Fibroblast of upper back skin (primary cell): ENCODE results near the gene UBE2V1.
"Not testable (repeated sequence)": the region's sequence is repeated elsewhere in the genome, so short reads cannot be mapped to it uniquely, and the experiment has no call there.

ENCODE experiments used
- DNase-seq: peaks from one replicate; pipeline ENCODE4 v3.0.0-alpha.2; 2013

The UBE2V1 gene

GRCh38 chr20:50136822-50137599, 24.1 kb upstream of the UBE2V1 start:
- DNase-seq, result no peak

DNA sequence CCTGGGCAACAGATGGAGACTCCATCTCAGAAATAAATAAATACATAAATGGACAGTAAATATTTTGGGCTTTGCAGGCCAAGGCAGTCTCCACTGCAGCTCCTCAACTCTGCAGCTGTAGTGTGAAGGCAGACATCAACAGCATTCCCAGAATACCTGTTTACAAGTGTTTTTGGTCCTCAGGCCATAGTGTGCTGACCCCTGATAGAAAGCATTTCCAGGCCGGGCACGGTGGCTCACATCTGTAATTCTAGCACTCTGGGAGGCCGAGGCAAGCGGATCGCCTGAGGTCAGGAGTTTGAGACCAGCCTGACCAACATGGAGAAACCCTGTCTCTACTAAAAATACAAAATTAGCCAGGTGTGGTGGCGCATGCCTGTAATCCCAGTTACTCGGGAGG, 22.2 kb upstream of the UBE2V1 start:
- DNase-seq, result not testable (repeated sequence)

GRCh38 chr20:50133474-50134217, 20.7 kb upstream of the UBE2V1 start:
- no peak for DNase-seq

GRCh38 chr20:50133041-50133440, 20.1 kb upstream of the UBE2V1 start:
- DNase-seq, result no peak

GRCh38 chr20:50130995-50131394, 18.0 kb upstream of the UBE2V1 start:
- DNase-seq, result no peak

DNA sequence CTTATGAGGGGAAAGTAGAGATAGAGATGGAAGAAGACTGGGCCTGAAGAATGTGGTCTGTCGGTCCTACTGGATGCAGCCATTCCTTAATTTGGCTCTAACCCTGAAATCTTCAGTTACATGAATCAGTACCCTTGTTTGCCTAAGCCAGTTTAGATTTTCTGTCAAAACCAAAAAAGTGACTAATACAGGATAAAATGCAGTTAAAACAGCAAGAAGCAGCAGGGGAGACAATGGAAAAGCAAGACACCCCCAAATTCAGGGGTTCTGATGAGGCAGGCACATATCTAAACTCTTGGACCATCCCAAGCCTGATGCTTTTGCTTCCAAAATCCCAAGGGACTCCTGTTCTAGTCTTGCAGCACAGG, 17.4 kb upstream of the UBE2V1 start:
- no peak for DNase-seq

DNA sequence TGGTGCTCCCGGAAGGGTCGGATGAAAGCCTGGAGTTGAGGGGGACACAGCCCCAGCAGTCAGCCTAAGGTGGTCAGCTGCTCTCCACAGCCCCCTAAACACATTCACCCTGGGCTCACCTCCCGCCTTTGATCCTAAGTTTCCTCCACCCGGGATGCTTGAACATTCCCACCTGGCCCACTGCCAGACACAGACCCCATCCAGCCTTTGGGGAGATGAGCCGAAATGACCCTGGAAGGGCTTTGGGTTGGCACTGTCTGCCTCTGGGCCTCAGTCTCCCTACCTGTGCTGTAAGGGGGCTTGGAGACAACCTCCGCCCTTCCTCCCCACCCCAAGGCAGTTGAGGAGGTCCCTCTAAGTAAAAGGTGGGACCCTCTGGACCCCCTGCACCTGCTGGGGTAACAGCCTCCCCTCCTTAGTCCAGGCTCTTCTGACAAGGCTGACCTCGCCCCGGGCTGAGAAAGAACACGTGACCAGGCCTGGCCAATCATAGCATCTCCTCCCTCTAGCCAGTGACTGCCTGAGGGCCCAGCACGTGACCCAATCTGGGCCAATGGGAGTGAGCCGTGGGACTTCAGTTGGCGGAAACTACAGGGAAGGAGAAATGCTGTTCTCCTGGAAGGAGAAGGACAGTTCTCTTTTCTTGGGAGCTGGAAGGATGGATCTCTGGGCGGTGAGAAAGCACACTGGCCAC, 16.9 kb upstream of the UBE2V1 start:
- DNase-seq, result no peak

GRCh38 chr20:50128520-50128905, 15.6 kb upstream of the UBE2V1 start:
- no peak for DNase-seq

- DNase-seq, result no peak
Observed at GRCh38 chr20:50127587-50128519, 14.9 kb upstream of the UBE2V1 start.

GRCh38 chr20:50126662-50127061, 13.7 kb upstream of the UBE2V1 start:
- DNase-seq, result no peak

- no peak for DNase-seq
Observed at GRCh38 chr20:50125279-50125678, 12.3 kb upstream of the UBE2V1 start.

- no peak for DNase-seq
Observed at GRCh38 chr20:50124496-50124895, 11.5 kb upstream of the UBE2V1 start.

- DNase-seq, result no peak
Observed at GRCh38 chr20:50123418-50123817, 10.5 kb upstream of the UBE2V1 start.

- no peak for DNase-seq
Observed at GRCh38 chr20:50122763-50123162, 9.8 kb upstream of the UBE2V1 start.

DNA sequence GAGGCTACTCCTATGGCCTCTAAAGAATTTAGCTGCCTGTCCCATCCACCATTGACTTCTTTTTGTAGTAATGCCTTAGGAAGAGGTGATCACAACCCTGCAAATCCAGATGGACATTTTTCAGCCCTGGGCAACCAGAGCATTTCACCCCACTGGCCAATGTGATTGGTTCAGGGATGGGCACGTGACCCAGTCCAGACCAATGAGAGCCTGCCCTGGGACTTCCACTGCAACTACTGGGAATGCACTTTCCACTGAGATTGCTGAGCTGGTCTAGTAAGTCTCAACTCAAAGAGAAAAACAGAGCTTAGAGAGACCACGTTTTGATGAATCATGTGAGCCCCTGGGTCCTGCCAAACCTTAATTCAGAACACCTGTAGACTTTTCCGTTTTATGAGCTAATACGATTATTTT, 8.9 kb upstream of the UBE2V1 start:
- peak; percentile 76 for DNase-seq

DNA sequence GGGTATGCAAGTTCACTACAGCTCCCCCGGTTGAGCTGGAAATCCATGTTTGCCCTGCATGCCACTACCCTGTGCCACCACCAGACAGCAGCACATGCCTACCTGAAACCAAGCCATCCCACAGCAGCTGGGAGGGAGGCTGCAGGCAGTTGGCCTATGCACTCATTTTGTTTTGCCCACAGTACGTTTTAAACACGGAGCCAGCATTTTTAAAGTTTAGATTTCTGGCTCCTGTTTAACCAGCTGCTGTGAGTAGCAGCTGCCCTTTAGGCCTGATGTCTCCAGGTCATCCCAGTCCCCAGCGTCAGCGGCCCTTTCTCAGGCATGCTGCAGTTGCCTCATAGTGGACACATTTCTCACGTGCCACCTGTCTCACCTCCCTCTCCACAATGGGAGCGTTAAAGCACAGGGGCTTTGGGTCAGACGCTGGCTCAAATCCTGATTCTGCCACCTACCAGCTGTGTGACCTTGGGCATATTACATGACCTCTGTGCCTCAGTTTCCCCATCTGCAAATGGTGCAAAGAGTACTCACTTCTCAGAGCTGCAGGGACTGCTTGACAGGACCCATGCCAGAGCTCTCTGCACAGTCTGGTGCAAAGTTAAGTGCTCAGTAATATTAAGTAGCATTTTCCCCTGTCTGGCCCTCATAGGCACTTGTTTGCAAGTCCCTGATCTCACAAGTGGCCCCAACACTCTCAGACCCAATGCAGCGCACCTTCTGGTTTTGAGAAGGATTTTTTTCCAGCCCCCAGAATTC, 8.2 kb upstream of the UBE2V1 start:
- DNase-seq, result peak; percentile 52

DNA sequence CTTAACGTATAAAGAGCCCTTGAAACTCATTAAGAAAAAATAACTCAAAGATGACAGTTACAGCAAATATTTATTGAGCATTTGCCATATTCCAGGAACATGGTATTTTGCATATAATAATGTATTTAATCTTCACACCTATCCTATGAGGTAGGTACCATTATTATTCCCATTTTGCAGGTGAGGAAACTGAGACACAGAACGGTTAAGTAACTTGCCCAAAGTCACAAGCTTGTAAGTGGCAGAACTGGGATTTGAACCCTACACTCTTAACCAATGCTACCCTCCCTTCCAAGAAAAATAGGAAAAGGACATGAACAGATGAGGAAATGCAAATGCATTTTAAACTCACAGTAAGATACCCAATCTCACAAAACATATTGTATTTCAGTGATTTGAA, 5.3 kb upstream of the UBE2V1 start:
- DNase-seq, result no peak

GRCh38 chr20:50116368-50116999, 3.5 kb upstream of the UBE2V1 start:
- no peak for DNase-seq

DNA sequence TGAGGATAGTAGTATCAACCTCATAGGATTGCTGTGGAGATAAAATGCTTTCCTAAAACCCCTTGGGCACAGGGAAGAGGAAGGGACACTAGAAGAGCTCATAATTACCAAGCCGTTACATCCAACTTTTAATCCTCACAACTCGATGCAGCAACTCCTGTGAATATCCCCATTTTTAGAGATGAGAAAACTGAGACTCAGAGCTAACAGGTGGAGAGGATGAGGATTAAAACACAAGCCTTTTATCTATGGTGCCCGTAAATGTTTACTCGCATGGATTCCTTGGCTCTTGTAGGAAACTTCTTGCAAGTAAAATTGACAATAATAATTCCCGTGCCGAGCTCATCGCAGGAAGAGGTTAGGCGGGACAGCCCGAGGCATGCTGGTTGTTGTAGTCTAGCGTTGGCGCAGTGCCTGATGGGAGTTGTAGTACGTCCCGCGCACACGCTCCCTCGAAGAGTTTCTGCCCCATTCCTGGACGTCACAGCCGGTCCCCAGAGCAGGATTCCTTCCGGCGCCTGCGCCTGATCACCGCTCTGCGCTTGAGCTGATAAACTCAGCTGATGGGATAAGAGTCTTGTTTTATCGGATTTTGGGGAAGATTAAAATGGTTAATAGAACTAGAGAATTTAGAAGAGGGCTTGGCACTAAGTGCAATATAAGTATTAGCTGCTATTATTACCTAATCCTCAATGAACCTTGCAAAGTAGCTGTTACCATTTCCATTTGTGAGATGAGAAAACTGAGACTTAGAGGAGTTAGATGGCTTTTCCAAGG, 2.8 kb upstream of the UBE2V1 start:
- DNase-seq, result peak; percentile 97

DNA sequence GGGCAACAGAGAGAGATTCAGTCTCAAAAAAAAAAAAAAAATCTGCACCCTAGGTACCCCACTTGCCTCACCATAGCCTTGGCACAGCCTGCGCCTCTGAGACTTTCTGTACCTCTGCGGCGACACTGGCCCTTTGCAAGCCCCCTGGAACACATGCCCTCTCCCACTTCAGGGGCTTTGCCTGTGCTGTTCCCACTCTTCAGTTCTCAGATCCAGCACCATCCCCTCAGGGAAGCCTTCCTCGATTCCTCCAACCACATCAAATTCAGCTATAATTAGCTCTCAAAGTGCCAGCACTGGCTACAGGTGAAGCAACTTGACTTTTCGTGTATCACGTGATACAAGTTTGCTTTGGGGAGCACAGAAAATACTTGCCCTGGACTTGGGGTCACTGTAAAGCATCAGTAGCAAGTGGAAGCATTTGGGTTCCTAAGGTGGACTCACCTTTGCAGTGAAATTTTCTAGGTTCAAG, 2.1 kb upstream of the UBE2V1 start:
- DNase-seq, result no peak
